ENCODE data around the gene SNX25.
A peak's percentile ranks its signal among the peaks of the same experiment; 100 is the strongest.
"Not testable (repeated sequence)": the region's sequence is repeated elsewhere in the genome, so short reads cannot be mapped to it uniquely, and the experiment has no call there.

Gene SNX25

GRCh38 chr4:185358959-185359358, 149.6 kb downstream of the SNX25 start:
- peak overlapping the region; percentile 47 for H3K27ac ChIP-seq

DNA sequence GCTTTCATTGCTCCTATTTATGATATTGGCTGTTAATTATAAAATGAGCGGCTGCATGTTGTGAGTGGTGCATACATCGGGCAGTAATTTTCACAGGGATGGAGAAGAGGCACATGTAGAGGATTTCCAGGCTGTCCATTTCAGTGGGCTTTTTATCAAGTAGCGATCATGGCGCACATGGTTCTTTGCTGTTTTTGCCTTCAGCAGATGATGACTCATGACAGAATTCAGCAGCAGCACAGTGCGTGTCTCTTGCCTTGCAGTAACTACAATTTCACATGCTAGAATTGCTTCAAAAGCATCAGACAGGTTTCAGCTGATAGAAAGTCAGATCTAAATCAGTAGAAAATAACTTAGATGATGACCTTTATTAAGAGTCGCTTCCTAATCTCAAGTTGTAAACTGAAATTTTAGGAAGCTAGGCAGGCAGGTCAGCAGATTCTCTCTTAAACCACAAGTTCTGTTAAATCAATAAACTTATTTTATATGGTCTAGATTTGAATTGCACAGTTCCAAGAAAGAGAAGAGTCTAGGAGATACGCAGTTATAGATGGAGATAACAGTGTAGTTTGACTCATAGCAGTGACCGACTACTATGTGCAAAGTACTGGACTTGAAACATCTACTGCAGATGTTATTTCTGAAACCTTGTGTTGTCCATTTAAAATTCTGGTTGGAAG, 150.5 kb downstream of the SNX25 start:
- peak overlapping the region; percentile 47; the same call in 1 of the 2 replicates for H3K27ac ChIP-seq
- TF ChIP-seq, protein P1, sequence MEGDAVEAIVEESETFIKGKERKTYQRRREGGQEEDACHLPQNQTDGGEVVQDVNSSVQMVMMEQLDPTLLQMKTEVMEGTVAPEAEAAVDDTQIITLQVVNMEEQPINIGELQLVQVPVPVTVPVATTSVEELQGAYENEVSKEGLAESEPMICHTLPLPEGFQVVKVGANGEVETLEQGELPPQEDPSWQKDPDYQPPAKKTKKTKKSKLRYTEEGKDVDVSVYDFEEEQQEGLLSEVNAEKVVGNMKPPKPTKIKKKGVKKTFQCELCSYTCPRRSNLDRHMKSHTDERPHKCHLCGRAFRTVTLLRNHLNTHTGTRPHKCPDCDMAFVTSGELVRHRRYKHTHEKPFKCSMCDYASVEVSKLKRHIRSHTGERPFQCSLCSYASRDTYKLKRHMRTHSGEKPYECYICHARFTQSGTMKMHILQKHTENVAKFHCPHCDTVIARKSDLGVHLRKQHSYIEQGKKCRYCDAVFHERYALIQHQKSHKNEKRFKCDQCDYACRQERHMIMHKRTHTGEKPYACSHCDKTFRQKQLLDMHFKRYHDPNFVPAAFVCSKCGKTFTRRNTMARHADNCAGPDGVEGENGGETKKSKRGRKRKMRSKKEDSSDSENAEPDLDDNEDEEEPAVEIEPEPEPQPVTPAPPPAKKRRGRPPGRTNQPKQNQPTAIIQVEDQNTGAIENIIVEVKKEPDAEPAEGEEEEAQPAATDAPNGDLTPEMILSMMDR (conservative IDR thresholded peaks at IDR 0.05) = no peak

More at GRCh38 chr4:185358959-185359358, 149.6 kb downstream of the SNX25 start:
- TF ChIP-seq, protein P1 (conservative IDR thresholded peaks at IDR 0.05) = no peak

- TF ChIP-seq, protein P1 (conservative IDR thresholded peaks at IDR 0.05) = no peak
- H3K27ac ChIP-seq = no peak overlapping the region
Measured at GRCh38 chr4:185361872-185362271, 152.5 kb downstream of the SNX25 start.

DNA sequence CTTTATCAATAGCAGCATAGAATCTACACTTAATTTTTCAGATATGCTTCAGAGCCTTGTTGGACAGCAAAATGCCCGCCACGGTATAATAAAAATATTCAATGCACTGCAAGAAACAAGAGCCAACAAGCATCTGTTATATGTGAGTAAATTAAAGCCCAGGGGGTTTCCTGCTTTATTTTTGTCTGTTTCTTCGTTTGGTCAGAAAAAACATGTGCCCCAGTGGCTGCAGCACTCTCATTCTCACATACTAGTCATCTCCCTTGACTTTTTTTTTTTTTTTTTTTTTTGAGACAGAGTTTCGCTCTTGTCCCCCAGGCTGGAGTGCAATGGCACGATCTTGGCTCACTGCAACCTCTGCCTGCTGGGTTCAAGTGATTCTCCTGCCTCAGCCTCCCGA, 153.2 kb downstream of the SNX25 start:
- H3K27ac ChIP-seq = not testable (repeated sequence)

DNA sequence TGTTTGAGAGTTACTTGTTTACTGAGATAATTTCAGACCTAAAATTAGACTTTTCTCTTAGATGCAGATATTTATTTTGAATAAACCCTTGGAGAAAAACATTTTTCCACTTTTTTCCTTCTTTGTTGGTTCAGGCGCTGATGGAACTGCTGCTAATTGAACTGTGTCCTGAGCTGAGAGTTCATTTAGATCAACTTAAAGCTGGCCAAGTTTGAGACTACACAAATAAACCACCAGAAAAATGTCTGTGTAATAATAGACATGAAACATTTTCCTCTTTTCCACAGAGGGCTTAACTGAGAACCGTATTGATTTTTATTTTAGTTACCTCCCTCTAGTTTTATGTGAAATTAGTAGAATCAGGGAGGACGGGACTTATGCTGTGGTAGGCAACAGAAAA, 153.9 kb downstream of the SNX25 start:
- no peak overlapping the region for H3K27ac ChIP-seq

DNA sequence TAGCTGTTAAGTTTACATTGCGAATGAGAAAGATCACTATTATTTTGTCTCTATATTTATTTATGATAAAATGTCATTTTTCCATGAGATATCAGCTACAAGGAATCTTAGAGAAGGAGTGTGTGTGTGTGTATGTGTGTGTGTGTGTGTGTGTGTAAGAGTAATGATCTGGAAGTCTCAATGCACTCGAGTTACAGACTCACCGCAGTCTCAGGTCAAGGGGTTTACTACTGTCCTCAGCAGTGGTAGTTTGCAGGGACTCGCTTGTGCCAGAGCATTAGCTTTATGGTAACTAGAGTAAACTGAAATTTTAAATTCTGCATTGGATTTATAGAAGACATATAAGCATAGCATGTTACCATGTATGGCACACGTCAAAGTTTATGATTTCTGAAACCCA, 155.5 kb downstream of the SNX25 start:
- TF ChIP-seq, protein P1 (conservative IDR thresholded peaks at IDR 0.05) = no peak
- H3K27ac ChIP-seq = no peak overlapping the region

More for the DNA sequence above, 153.9 kb downstream of the SNX25 start:
- TF ChIP-seq, protein P1 (conservative IDR thresholded peaks at IDR 0.05) = no peak

- H3K27ac ChIP-seq = no peak overlapping the region
- TF ChIP-seq, protein P1 (conservative IDR thresholded peaks at IDR 0.05) = no peak
Measured at GRCh38 chr4:185369731-185370130, 160.3 kb downstream of the SNX25 start.

- no peak overlapping the region for H3K27ac ChIP-seq
- TF ChIP-seq, protein P1 (conservative IDR thresholded peaks at IDR 0.05) = no peak
Measured at GRCh38 chr4:185370268-185370949, 161.0 kb downstream of the SNX25 start.

Measured in VCaP (cell line).